GM21526 (cell line): ENCODE results near the gene TRIO.

Experiments
- ATAC-seq: cut with Tn5 transposase; IDR thresholded peaks from one replicate; pipeline ENCODE4 v1.9.1; 2021; ENCODE audit warnings: moderate library complexity; ENCODE audit not compliant: unreplicated experiment, low FRiP score

TRIO gene

DNA sequence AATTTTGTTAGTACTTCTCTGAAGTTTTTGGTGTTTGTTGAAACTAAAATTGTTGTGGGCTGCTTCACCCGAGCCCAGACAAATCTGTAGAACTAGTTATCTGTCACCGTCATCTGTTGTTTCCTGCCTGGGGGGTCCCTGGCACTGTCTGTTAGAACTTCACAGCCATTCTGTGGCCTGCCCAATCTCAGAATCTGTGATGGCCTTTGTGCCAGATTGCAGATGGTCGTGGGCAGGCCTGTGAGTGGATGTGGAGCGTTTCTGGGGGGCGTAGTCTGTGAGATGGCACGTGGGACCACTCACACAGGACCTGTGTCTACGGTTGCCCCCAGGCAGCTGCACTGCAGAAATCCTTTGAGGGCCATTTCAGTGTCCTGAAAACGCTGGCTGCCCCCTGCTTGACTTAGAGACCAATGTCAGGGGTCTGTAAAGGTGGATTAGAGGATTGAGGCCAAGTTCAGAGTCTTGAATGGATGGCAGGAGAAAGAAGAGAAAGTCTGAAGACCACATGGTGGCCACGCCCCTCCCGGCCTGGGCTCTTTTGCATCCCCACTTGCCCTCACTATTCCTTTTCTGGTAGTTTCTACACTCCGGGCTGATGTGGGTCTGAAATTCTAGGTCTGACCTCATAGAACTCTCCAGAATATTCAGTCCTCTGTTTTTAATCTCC, 38.3 kb downstream of the TRIO start:
- no peak for ATAC-seq

DNA sequence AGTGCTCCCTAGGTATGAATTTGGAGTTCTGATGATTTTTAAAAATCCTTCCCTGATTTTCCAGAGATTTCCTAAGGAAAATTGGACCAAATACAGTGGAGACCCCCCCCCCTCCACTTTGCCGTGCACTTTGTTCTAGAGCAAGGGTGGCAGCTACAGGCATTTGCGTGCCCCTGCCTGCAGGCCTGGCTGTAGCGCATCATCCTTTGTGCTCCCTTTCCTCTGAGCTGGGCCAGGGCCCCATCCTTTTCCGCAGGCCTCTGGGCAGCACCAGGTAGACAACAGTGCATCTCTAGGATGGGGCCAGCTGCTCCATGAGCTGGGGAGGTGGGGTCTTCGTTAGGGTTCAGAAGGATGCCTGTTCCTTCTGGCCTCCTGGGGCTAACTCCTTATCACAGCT, 39.6 kb downstream of the TRIO start:
- ATAC-seq = no peak

GRCh38 chr5:14183187-14183939, 40.2 kb downstream of the TRIO start:
- no peak for ATAC-seq

DNA sequence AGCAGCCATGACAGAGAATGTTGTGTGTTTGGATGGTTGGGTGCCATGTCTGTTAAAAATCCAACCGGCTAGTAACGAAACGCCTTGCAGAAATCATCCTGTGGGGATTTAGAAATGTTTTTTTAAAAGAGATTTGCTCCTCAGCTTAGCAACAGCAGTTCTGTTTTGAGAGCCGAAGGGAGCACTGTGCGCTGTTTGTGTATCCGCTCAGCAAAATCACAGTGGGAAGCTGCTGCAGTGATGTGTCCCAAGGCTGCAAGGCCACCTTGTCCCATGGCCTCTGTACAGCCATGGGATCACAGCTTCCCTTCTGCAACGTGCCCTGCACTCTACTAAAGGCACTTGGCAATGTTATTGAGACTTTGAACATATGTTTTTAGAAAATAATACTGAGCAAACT, 40.9 kb downstream of the TRIO start:
- no peak for ATAC-seq

DNA sequence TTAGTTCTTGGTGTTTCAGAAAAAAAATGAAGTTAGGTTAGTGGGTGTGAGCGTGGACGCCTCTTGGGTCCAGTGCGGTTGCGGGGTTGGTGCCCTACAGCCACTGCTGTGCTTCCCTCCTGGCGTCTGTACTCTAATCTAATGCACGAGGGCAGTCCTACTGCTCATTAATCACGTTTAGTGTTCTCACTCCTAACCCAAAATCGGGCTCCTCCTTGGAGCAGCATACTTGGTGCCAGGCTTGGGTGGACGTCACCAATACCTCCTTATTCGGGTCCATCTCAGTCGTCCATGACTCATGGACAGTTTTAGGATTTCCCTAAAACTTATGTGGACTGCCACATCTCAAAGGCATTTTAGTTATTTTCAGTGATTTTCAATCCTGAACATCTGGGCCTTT, 41.6 kb downstream of the TRIO start:
- no peak for ATAC-seq

DNA sequence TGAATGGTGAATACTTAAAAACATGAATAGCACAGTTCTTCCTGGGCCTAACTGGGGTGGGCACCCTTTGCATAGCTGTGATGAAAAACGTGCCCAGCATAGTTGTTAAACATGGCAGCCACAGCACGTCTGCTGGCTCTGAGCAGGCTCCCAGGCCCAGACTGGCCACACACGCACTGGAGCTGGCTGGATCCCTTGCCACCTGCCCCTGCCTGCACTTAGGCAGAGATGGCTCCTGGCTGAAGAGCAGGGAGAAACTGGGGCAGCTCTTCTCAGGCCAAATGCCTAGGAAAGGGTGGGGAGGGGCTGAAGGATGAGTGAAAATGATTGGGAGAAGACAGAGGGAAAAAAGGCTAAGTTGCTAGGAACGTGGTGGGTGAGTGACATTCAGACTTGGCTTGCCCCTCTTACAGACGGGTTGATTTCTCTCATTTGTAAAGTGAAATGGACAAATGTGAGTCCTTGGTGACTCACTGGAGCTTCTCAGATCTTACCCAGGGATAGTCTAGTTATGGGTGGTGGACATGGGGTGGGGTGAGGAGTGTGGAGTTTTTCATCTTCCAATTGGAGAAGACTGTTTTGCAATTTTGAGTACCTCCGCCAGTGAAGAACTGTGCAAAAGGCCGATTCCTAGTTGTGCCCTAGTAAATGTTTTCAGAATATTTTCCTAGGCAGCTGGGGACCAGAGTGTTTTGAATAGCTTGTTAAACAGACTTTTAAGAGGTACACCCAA, 42.4 kb downstream of the TRIO start:
- no peak for ATAC-seq

- ATAC-seq = no peak
Measured at GRCh38 chr5:14186059-14186830, 43.1 kb downstream of the TRIO start.

DNA sequence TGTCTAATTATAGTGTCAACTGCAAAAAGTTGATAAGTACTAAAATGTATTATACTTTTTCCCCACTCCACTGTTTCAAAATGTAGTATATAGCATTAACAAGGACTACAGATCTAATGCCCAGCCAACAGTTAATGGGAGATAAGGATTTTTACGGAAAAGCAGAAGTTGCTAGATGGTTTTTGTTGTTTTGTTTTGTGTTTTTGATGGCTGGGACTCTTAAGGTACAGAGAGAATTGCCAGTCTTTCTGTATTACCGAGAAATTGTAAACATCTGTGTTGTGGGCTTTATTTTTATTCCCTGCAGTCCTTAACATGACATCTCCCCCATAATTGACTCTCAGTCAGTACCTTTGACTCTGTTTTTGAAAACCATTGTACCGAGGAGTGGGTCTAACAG, 44.0 kb downstream of the TRIO start:
- no peak for ATAC-seq

DNA sequence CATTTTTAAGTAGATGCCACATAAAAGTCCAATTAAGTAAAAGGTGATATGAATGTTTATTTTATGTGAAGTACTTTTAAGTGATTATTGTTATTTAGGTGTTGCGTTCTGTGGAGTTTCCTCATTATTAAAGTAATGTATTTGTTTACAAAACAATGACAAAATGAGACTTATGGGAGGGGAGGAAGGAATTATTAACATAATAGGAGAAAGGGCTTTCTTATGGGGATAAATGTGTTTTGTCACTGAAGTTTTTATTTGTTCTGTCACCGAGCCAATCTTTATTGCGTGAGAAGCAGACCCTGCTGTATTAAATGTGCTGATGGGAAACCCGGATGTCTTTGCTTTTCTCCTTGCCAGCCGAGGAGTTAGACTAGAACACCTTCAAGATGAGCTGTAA, 44.5 kb downstream of the TRIO start:
- ATAC-seq = no peak

DNA sequence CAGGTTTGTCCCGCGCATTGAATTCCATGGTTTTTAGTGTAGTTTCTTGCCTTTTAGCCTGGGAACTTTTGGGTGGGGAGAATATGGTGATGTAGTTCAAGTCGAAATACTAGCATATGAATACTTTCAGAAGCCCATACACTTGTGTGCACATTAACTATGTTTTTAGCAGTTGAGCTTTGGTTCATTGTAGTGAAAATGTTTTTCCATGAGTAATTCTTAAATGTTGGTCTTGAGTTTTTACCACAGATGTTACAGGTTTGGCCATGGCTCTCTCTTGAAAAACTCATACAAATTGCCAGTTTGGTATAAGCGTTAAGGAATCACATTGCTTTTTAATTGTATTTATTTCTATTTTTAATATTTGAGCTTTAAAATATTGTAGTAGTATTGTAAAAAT, 45.6 kb downstream of the TRIO start:
- ATAC-seq = no peak

DNA sequence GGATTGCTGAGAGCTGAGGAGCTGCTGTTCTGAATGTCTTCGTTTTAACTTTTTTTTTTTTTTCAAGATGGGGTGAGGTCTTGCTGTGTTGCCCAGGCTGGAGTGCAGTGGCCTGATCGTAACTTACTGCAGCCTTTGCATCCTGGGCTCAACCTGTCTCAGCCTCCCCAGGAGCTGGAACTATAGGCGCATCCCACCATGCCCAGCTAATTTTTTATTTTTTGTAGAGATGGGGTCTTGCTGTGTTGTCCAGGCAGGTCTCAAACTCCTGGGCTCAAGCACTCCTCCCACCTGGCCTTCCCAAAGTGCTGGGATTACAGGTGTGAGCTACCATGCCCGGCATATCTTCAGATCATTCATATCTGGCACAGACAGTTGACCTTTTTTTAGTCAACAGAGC, 46.5 kb downstream of the TRIO start:
- ATAC-seq = no peak

DNA sequence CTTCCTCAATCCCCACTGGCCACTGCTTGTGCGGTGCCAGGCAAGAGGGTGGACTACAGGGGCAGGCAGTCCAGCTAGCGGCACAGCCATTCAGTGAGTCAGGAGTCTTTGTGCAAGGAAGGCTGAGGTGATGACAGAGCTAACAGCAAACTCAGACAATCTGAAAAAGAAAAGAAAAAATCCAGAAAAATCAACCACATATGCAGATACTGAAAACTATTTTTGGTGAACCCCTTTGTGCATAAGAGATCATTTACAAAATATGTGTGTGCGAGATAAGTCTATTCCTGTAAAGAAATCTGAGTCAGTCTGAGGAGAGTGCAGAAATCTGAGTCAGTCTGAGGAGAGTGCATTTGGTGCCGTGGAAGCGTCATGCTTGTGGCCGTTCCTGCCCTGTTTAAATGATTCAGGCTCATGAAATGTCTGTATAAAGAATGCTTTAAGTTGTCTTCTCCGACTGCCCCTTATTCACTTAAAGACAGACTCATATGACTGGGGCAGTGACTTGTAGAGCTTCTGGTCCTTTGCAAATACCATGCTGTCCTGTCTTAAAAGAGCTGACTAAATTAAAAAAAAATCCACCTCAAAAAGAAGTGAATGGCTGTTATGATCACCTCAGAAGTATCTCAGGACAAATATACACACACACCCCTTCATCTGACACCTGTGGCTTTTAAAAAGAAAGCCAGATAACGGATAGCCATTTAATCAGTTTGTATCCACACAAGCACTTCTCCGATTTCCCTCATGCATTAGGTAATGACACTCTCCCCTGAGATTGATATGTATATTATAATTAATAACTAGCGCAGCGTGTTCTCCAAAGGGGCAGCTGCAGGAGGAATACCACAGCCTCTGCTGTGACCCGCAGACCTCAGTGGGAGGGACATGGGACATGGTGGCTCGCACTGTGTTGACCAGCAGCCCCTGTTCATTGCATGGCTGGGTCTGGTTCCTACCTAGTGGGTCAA, 47.3 kb downstream of the TRIO start:
- ATAC-seq = no peak

DNA sequence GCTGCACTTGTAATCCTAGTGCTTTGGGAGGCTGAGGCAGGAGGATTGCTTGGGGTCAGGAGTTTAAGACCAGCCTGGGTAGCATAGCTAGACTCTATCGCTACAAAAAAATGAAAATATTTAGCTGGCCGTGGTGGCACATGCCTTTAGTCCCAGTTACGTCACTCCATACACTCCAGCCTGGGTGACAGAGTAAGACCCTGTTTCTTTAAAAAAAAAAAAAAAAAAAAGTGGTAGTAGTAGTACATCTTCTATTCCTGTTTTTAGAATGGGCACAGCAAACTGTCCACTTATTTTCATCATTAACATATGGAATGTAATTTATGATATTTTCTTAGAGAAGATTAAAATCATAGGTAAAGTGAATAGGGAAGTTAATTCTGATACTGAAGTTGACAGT, 48.2 kb downstream of the TRIO start:
- no peak for ATAC-seq

DNA sequence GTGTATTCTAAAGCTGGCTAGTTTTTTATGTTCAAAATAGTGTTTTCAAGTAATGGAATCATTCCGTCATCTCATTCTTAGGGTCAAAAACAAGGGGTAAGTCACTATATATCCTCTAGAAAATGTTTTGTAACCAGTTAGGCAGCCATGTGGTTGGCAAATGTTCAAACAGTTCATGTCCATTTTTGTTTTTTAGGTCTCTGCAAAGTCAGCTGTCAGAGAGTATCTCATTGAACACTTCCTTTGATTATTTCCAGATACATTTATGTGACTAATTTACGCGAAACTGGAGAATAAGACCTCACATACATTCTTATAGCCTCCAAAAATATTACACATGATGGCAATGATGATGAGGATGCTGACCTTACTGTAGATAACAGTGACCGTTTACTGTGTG, 50.4 kb downstream of the TRIO start:
- ATAC-seq = no peak

- no peak for ATAC-seq
Measured at GRCh38 chr5:14195588-14195987, 52.4 kb downstream of the TRIO start.

DNA sequence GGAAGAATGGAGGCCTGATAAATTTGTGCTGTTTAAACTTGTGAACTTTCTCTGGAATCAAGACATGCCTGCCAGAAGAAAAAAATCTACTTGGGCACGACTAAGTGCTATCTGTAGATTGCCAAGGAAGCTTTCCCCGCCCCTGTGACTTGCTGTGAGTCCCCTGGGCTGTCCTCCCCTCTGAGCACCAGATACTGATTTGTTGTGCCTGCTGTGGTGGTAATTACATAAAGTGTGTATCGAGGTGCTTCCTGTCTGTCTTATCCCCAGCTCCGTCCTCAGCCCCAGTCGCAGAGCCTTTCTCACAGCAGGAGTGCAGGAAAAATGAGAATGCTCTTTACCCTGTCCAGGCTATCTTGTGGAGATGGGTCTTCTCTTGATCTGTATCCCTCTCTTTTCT, 53.9 kb downstream of the TRIO start:
- ATAC-seq = no peak

GRCh38 chr5:14199902-14200301, 56.8 kb downstream of the TRIO start:
- ATAC-seq = no peak

DNA sequence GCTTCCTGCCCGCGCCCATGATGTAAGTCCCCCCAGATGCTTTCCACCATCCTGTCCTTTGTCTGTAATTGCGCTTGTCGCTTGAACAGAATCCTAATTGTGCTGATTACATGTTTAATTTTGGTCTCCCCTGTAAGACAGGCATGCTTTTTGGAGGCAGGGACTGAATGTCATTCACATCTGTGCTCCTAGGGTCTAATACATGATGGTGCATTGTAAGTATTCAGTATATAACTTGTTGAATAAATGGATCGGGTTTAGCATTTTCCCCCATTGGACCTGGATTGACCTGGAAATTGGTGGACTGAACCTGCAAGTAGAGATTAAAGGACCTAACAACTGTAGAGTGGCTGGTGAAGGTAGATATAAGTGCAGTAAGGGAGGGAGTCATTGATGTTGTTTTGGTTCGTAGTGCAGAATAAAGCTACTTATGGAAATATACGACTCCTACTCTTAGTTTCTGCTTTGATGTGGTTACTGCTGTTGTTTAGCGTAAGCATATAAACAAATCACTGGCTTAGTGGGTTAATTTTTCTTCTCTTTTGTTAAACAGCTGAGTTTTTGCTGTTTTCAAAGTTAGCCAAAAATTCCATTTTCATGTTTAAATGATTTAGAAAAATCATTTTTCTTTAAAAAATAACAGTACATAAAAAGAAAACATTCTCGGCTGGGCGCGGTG, 57.3 kb downstream of the TRIO start:
- no peak for ATAC-seq

DNA sequence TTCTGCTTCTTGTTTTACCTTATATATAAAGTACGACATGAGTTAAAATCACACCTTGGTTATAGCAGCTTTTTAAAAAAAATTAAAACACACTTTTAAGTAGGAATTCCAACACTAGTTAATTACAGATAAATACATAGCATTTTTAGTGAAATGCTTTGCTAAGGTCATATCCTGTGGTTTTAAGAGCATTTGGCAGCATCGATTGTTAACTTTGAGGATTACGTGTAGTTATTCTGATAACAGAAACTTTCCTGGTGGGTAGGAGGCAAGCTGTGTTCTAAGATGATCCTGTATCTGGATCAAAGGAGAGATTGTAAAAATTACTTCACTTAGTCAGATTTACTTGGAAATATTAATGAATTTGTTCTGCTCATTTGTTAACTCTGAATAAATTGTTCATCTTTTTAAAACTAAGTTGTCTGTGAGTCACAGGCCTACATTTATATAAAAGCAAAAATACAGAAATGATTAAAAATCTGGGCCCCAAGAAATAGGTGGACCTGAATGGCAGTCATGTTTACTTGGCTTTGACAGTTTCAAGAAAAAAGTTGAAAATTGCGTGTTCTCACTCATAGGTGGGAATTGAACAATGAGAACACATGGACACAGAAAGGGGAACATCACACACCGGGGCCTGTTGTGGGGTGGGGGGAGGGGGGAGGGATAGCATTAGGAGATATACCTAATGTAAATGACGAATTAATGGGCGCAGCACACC, 58.3 kb downstream of the TRIO start:
- no peak for ATAC-seq
